HL-60/S4 treated with retinoic acid at 250 ng/mL for 4 days and 3 days (cell line): ENCODE measurements around the gene PCSK4.
"Not testable (repeated sequence)": the region's sequence is repeated elsewhere in the genome, so short reads cannot be mapped to it uniquely, and the experiment has no call there.

Experiments used
- in situ Hi-C: fragments of 300-500 bp; cut with MboI; formaldehyde crosslinking; loops from 2 replicates; pipeline ENCODE4 v1.7.0; 2022; ENCODE audit warnings: low sequenced_read_pairs

Gene PCSK4

GRCh38 chr19:1505991-1506881 is 16.1 kb upstream of the PCSK4 start:
- in situ Hi-C loops: no loop called here

GRCh38 chr19:1505012-1505411 is 14.9 kb upstream of the PCSK4 start:
- in situ Hi-C loops: no loop called here

GRCh38 chr19:1503925-1504773 is 14.0 kb upstream of the PCSK4 start:
- in situ Hi-C loops: no loop called here

GRCh38 chr19:1503089-1503924 is 13.2 kb upstream of the PCSK4 start:
- in situ Hi-C loops: no loop called here

- in situ Hi-C loops: no loop called here
Measured at GRCh38 chr19:1502433-1503088, 12.4 kb upstream of the PCSK4 start.

GRCh38 chr19:1501200-1501595 is 11.0 kb upstream of the PCSK4 start:
- in situ Hi-C loops: no loop called here

GRCh38 chr19:1499231-1499630 is 9.1 kb upstream of the PCSK4 start:
- in situ Hi-C loops: not testable (repeated sequence)

- in situ Hi-C loops: no loop called here
Measured at GRCh38 chr19:1497578-1498235, 7.6 kb upstream of the PCSK4 start.

GRCh38 chr19:1496714-1497577 is 6.8 kb upstream of the PCSK4 start:
- in situ Hi-C loops: no loop called here

- in situ Hi-C loops: no loop called here
Measured at GRCh38 chr19:1495799-1496713, 5.9 kb upstream of the PCSK4 start.

GRCh38 chr19:1495051-1495798 is 5.1 kb upstream of the PCSK4 start:
- in situ Hi-C loops: no loop called here

GRCh38 chr19:1494115-1494815 is 4.1 kb upstream of the PCSK4 start:
- in situ Hi-C loops: no loop called here

- in situ Hi-C loops: no loop called here
Measured at GRCh38 chr19:1492474-1493006, 2.4 kb upstream of the PCSK4 start.

- in situ Hi-C loops: no loop called here
Measured at GRCh38 chr19:1491849-1492170, 1.7 kb upstream of the PCSK4 start.

GRCh38 chr19:1491114-1491848 is 1.1 kb upstream of the PCSK4 start, which contains the start of gene REEP6:
TSS of gene REEP6 (plus strand) at chr19:1491181. CDS start at chr19:1491270, 89 bp downstream.
- in situ Hi-C loops: no loop called here
